PC-9 (cell line): Measurements from ENCODE around the gene SNX5. TPM values are rescaled to one million over a fixed set of nuclear protein-coding genes. Genes with fewer than 3 reads are reported as not detected.

Experiments
- BruUV-seq: library from RNA; stranded (reverse); fragments of 400-500 nt; replicated peaks from 2 replicates; lab custom pipeline; 2021; lab: Mats Ljungman, UMichigan
- CTCF ChIA-PET: fragments of 300-600 bp; sonication (Branson Sonifier 250); formaldehyde crosslinking; loops from one replicate; lab custom pipeline; 2022; ENCODE audit warnings: antibody characterized with exemption; lab: Charles Lee
- POLR2A ChIA-PET: fragments of 300-600 bp; sonication (Branson Sonifier 250); formaldehyde crosslinking; loops from one replicate; lab custom pipeline; 2022; ENCODE audit warnings: antibody characterized with exemption; ENCODE audit not compliant: unreplicated experiment; lab: Charles Lee
- DNase-seq, 2 experiments: peaks; one replicate each; pipeline versions ENCODE4 v3.0.0 to v3.0.0-alpha.2; 2015 to 2022; ENCODE audit warnings: mixed read lengths in 1 of 2
- H2AFZ ChIP-seq: fragments of 200-600 bp; sonication (generic); 2 replicates; pipeline ENCODE4 v1.8.1; 2017; ENCODE audit warnings: antibody characterized with exemption
- H3F3A ChIP-seq: fragments of 200-600 bp; sonication (generic); 2 replicates; pipeline ENCODE4 v1.8.1; 2017; ENCODE audit warnings: antibody characterized with exemption, mild to moderate bottlenecking, low read depth; ENCODE audit not compliant: insufficient read depth
- H3K27ac ChIP-seq: fragments of 200-600 bp; sonication (generic); 2 replicates; pipeline ENCODE4 v1.6.1; 2016; ENCODE audit warnings: mixed run types
- H3K27me3 ChIP-seq: fragments of 200-600 bp; sonication (generic); 2 replicates; pipeline ENCODE4 v1.6.1; 2016; ENCODE audit warnings: low read depth, mixed run types; ENCODE audit not compliant: insufficient read depth
- H3K36me3 ChIP-seq: fragments of 200-600 bp; sonication (generic); 2 replicates; pipeline ENCODE4 v1.6.1; 2016; ENCODE audit warnings: low read depth, mixed run types
- H3K4me1 ChIP-seq: fragments of 200-600 bp; sonication (generic); replicated peaks from 2 replicates; pipeline ENCODE4 v1.6.1; 2016; ENCODE audit warnings: mixed run types; ENCODE audit not compliant: insufficient read depth
- H3K4me2 ChIP-seq: fragments of 200-600 bp; sonication (generic); 2 replicates; pipeline ENCODE4 v1.6.1; 2017; ENCODE audit warnings: mixed run types
- H3K4me3 ChIP-seq: fragments of 200-600 bp; sonication (generic); 2 replicates; pipeline ENCODE4 v1.6.1; 2016; ENCODE audit warnings: mixed run types
- H3K79me2 ChIP-seq: fragments of 200-600 bp; sonication (generic); 2 replicates; pipeline ENCODE4 v1.6.1; 2017; ENCODE audit warnings: low read depth, mixed run types
- H3K9me2 ChIP-seq: fragments of 200-600 bp; sonication (generic); 2 replicates; pipeline ENCODE4 v1.8.1; 2017; ENCODE audit warnings: mild to moderate bottlenecking; ENCODE audit not compliant: insufficient read depth
- H3K9me3 ChIP-seq: fragments of 200-600 bp; sonication (generic); 2 replicates; pipeline ENCODE4 v1.8.1; 2016; ENCODE audit warnings: low read depth; ENCODE audit not compliant: insufficient read depth
- H4K20me1 ChIP-seq: fragments of 200-600 bp; sonication (generic); 2 replicates; pipeline ENCODE4 v1.8.1; 2017; ENCODE audit not compliant: insufficient read depth
- EZH2 ChIP-seq: fragments of 200-600 bp; sonication (generic); IDR thresholded peaks from 2 replicates; pipeline ENCODE4 v1.8.0; 2017; ENCODE audit warnings: antibody characterized with exemption, low read depth
- intact Hi-C: fragments of 100-400 bp; cut with micrococcal nuclease; formaldehyde crosslinking; loops from one replicate; pipeline ENCODE4 v1.10.0; 2022; ENCODE audit not compliant: unreplicated experiment
- total RNA-seq: library from RNA; stranded (reverse); gene quantifications from 2 replicates; pipeline ENCODE4 v1.2.3, GENCODE V29; 2021
- TF ChIP-seq, protein P1 (sequence below): fragments of 200-600 bp; sonication (generic); conservative IDR thresholded peaks from 2 replicates; pipeline ENCODE4 v1.6.1; 2017; ENCODE audit warnings: mixed run types, antibody characterized with exemption, mild to moderate bottlenecking, moderate library complexity

SNX5 gene
- total RNA-seq, 1 experiment from 2014 or later = 116 TPM

DNA sequence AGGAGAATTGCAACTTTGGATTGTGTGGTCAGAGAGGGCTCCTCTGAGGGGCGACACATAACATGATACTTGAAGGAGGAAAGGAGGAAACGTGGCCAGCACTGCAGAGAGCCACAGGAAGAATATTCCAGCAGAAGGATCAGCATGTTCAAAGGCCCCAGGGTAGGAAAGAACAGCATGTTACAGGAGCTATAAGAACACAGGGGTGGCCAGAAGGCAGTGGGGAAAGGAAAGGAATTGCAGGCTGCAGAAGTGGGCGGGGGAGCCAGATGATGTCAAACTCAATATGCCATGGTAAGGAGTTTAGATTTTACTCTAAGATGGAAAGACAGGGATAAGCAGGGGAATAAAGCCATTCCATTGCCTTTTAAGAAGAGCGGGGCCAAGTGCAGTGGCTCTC, 31.0 kb upstream of the SNX5 start:
- H3K27ac ChIP-seq = no peak overlapping the region
- CTCF ChIA-PET = no interaction called here
- no peak overlapping the region for H3K4me3 ChIP-seq
- H3K9me3 ChIP-seq = no peaks in the 10 kb centered on the region
- no peaks in the 10 kb centered on the region for H4K20me1 ChIP-seq
- no peaks in the 10 kb centered on the region for H3K36me3 ChIP-seq
- H3K27me3 ChIP-seq = no peaks in the 10 kb centered on the region
- DNase-seq = no peak
- intact Hi-C loops = loop anchor here (10.0 kb wide), 1 partner anchor 1195 kb away; no protein-coding TSS in a partner anchor
- no peak for TF ChIP-seq EZH2
- TF ChIP-seq, protein P1, sequence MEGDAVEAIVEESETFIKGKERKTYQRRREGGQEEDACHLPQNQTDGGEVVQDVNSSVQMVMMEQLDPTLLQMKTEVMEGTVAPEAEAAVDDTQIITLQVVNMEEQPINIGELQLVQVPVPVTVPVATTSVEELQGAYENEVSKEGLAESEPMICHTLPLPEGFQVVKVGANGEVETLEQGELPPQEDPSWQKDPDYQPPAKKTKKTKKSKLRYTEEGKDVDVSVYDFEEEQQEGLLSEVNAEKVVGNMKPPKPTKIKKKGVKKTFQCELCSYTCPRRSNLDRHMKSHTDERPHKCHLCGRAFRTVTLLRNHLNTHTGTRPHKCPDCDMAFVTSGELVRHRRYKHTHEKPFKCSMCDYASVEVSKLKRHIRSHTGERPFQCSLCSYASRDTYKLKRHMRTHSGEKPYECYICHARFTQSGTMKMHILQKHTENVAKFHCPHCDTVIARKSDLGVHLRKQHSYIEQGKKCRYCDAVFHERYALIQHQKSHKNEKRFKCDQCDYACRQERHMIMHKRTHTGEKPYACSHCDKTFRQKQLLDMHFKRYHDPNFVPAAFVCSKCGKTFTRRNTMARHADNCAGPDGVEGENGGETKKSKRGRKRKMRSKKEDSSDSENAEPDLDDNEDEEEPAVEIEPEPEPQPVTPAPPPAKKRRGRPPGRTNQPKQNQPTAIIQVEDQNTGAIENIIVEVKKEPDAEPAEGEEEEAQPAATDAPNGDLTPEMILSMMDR = no peak
- peaks cover 24% of the 10 kb centered on the region for H3K4me1 ChIP-seq
- peaks cover 18% of the 10 kb centered on the region for H3F3A ChIP-seq
- H3K4me2 ChIP-seq = no peak overlapping the region
- no TSS peak for BruUV-seq
- POLR2A ChIA-PET = no interaction called here
- no peaks in the 10 kb centered on the region for H3K9me2 ChIP-seq
- no peak overlapping the region for H2AFZ ChIP-seq
- H3K79me2 ChIP-seq = no peaks in the 10 kb centered on the region

DNA sequence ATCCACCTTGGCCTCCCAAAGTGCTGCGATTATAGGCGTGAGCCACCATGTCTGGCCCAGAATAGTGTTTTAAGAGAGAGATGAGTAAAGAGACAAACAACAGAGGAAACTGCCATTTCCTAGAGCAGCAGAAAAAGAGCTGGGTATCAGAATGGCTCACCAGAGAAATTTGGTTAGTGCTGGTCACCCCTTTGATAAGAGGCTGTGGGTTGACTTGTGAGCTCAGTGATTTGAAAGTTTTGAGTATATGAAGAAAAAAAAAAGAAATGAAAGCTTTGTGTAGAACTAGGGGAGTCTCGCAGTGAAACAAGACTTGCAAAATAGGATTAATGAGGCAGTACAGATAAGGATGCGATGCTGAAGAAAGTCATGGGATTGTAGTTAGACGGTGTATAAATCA, 29.9 kb upstream of the SNX5 start:
- Histone ChIP-seq H3K9me2 (no peaks in the 10 kb centered on the region), H2AFZ (no peak overlapping the region), H3K27me3 (no peaks in the 10 kb centered on the region), H4K20me1 (no peaks in the 10 kb centered on the region), H3K36me3 (no peaks in the 10 kb centered on the region), H3K4me3 (no peak overlapping the region), H3K4me2 (no peak overlapping the region), H3K4me1 (peaks cover 13% of the 10 kb centered on the region), H3K27ac (no peak overlapping the region), H3K79me2 (no peaks in the 10 kb centered on the region), H3F3A (peaks cover 20% of the 10 kb centered on the region), H3K9me3 (no peaks in the 10 kb centered on the region)
- BruUV-seq = no TSS peak
- ChIA-PET CTCF (no interaction called here), POLR2A (no interaction called here)
- TF ChIP-seq, protein P1 = no peak
- no peak for TF ChIP-seq EZH2
- intact Hi-C loops = loop anchor here (10.0 kb wide), 1 partner anchor 1194 kb away; no protein-coding TSS in a partner anchor
- no peak for DNase-seq

DNA sequence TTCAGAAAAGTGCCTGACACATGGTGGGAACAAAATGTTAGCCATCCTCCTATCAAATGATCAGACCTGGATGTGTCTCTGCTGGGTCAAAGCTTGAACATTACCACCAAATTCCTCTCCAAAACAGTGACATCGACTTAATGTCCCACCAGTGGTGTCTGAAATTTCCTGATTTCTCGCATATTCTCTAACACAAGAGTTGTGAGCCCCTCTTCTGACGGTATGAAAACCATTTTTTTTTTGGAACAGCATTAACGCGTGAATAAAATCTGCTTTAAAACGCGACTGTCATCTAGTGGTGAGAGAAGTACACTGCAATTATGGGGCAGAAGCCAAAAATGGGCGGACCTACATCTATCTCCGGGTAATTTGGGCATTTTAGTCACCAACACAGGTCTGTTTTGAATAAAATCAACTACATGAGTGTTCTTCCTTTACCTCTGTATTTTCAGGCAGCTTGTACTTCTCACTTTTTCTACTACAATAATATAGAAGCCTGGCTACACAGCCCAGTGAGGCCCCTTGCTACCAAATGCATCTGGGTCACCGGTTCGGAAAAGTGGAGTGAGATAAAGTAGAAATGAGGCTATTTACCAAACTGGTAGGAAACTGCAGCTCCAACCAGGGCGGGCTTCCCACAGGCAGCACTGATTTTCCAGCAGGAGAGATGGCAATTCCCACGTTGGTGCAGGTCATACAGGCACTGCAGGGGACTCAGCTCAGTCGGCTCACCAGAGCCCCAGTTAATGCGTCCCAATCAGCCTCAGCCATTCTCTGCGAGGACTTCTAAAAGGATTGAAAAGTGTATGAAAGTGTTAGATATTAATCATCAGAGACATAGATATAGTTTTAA, 27.6 kb upstream of the SNX5 start:
- Histone ChIP-seq H3F3A (peaks cover 15% of the 10 kb centered on the region; the same call in 1 of the 2 replicates), H3K4me3 (no peak overlapping the region), H3K79me2 (no peaks in the 10 kb centered on the region), H3K4me2 (peak overlapping the region; percentile 17), H3K27ac (no peak overlapping the region), H3K9me2 (no peaks in the 10 kb centered on the region), H3K27me3 (no peaks in the 10 kb centered on the region), H2AFZ (no peak overlapping the region), H3K36me3 (no peaks in the 10 kb centered on the region), H3K4me1 (peaks cover 5% of the 10 kb centered on the region), H3K9me3 (no peaks in the 10 kb centered on the region), H4K20me1 (no peaks in the 10 kb centered on the region)
- ChIA-PET CTCF (interaction anchor here (0.7 kb wide), 2 partner anchors 97 to 122 kb away, joined by 4 to 5 read pairs; no protein-coding TSS in a partner anchor), POLR2A (no interaction called here)
- no TSS peak for BruUV-seq
- TF ChIP-seq, protein P1 = peak; percentile 88
- no peak for TF ChIP-seq EZH2
- intact Hi-C loops = loop anchor here (2.0 to 10.0 kb wide), 3 partner anchors 281 to 1191 kb away; no protein-coding TSS in a partner anchor
- peak in 1 of 2 experiments; percentile 41 for DNase-seq
